IgD-negative memory B cell (primary cell): ENCODE results near the gene SDE2. TPM values are rescaled to one million over a fixed set of nuclear protein-coding genes. Genes with fewer than 3 reads are reported as not detected.
"Not testable (repeated sequence)": the region's sequence is repeated elsewhere in the genome, so short reads cannot be mapped to it uniquely, and the experiment has no call there.

Experiments used
- H3K27ac Mint-ChIP-seq, 3 donors: one replicate each; pipeline ENCODE4 v1.8.0; 2020 to 2022; ENCODE audit warnings: mild to moderate bottlenecking in 3 of 3, mixed read lengths in 3 of 3, moderate library complexity in 1 of 3
- H3K27me3 Mint-ChIP-seq: one replicate; pipeline ENCODE4 v1.8.0; 2021; ENCODE audit warnings: mixed read lengths
- H3K36me3 Mint-ChIP-seq: one replicate; pipeline ENCODE4 v1.8.0; 2020; ENCODE audit warnings: mild to moderate bottlenecking, mixed read lengths
- H3K4me1 Mint-ChIP-seq, 3 donors: one replicate each; pipeline ENCODE4 v1.8.0; 2020 to 2022; ENCODE audit warnings: mixed read lengths in 3 of 3, mild to moderate bottlenecking in 1 of 3
- H3K4me3 Mint-ChIP-seq, 4 donors: one replicate each; pipeline ENCODE4 v1.8.0; 2020 to 2022; ENCODE audit warnings: mild to moderate bottlenecking in 4 of 4, mixed read lengths in 4 of 4, moderate library complexity in 3 of 4
- H3K9me3 Mint-ChIP-seq, 3 donors: one replicate each; pipeline ENCODE4 v1.8.0; 2020 to 2021; ENCODE audit warnings: mixed read lengths in 3 of 3, mild to moderate bottlenecking in 1 of 3
- polyA plus RNA-seq: library from polyadenylated mRNA; unstranded; fragments of 300-500 nt; fragmentation: Illumina TruSeq; gene quantifications from one replicate; pipeline ENCODE4 v1.2.3, GENCODE V29; 2021

SDE2 gene
- polyA plus RNA-seq, 1 donor from 2014 or later, result 9.2 TPM

GRCh38 chr1:225999912-226000337 lies 782 bp upstream of the SDE2 start:
- Mint-ChIP-seq H3K4me3 (peak overlapping the region; percentile 100), H3K9me3 (no peaks in the 10 kb centered on the region), H3K36me3 (peaks cover 2% of the 10 kb centered on the region), H3K27me3 (peaks cover 3% of the 10 kb centered on the region), H3K4me1 (peaks cover 48 to 58% (median 50%) of the 10 kb centered on the region in 3 donors), H3K27ac (peak overlapping the region; percentile 98 to 100 (median 99))

GRCh38 chr1:225998560-225999226 lies 450 bp downstream of the SDE2 start:
- Mint-ChIP-seq H3K27ac (peak overlapping the region; percentile 98 to 100 (median 99)), H3K27me3 (peaks cover 3% of the 10 kb centered on the region), H3K36me3 (peaks cover 2% of the 10 kb centered on the region), H3K9me3 (no peaks in the 10 kb centered on the region), H3K4me3 (peak overlapping the region; percentile 100), H3K4me1 (peaks cover 40 to 50% (median 49%) of the 10 kb centered on the region in 3 donors)

- Mint-ChIP-seq H3K4me3 (peak overlapping the region; percentile 12 to 100 (median 66)), H3K9me3 (no peaks in the 10 kb centered on the region), H3K36me3 (no peaks in the 10 kb centered on the region), H3K27me3 (peaks cover 1% of the 10 kb centered on the region), H3K4me1 (peaks cover 26 to 39% (median 35%) of the 10 kb centered on the region in 3 donors), H3K27ac (peak overlapping the region; percentile 47 to 79 (median 78))
Observed at GRCh38 chr1:225996946-225997545, 2.1 kb downstream of the SDE2 start.

- H3K4me3 Mint-ChIP-seq, result peak overlapping the region; percentile 17 to 100 (median 66)
- H3K27me3 Mint-ChIP-seq, result no peaks in the 10 kb centered on the region
- peaks cover 28 to 42% (median 36%) of the 10 kb centered on the region in 3 donors for H3K4me1 Mint-ChIP-seq
- H3K36me3 Mint-ChIP-seq, result no peaks in the 10 kb centered on the region
- no peaks in the 10 kb centered on the region for H3K9me3 Mint-ChIP-seq
- H3K27ac Mint-ChIP-seq, result peak overlapping the region in 2 of 3 donors; percentile 36 to 83
Observed at GRCh38 chr1:225995919-225996864, 3.0 kb downstream of the SDE2 start.

GRCh38 chr1:225990705-225991464 lies 8.3 kb downstream of the SDE2 start:
- Mint-ChIP-seq H3K9me3 (no peaks in the 10 kb centered on the region), H3K27me3 (no peaks in the 10 kb centered on the region), H3K36me3 (no peaks in the 10 kb centered on the region), H3K27ac (peak overlapping the region; percentile 73 to 93 (median 90)), H3K4me3 (peak overlapping the region; percentile 8 to 83 (median 41)), H3K4me1 (peaks cover 23 to 39% (median 26%) of the 10 kb centered on the region in 3 donors)

- peaks cover 4% of the 10 kb centered on the region for H3K36me3 Mint-ChIP-seq
- peak overlapping the region in 1 of 4 donors; percentile 52 for H3K4me3 Mint-ChIP-seq
- peak overlapping the region; percentile 15 to 89 (median 59) for H3K27ac Mint-ChIP-seq
Observed at GRCh38 chr1:225987491-225988316, 11.4 kb downstream of the SDE2 start.

GRCh38 chr1:225981714-225982113 lies 17.4 kb downstream of the SDE2 start:
- H3K9me3 Mint-ChIP-seq, result no peaks in the 10 kb centered on the region
- peak overlapping the region in 1 of 3 donors; percentile 51 for H3K27ac Mint-ChIP-seq
- no peak overlapping the region for H3K4me3 Mint-ChIP-seq
- peaks cover 17 to 26% (median 18%) of the 10 kb centered on the region in 3 donors for H3K4me1 Mint-ChIP-seq
- H3K27me3 Mint-ChIP-seq, result no peaks in the 10 kb centered on the region
- peaks cover 15% of the 10 kb centered on the region for H3K36me3 Mint-ChIP-seq

More at GRCh38 chr1:225987491-225988316, 11.4 kb downstream of the SDE2 start:
- no peaks in the 10 kb centered on the region for H3K9me3 Mint-ChIP-seq
- H3K4me1 Mint-ChIP-seq, result peaks cover 24 to 27% (median 27%) of the 10 kb centered on the region in 3 donors
- H3K27me3 Mint-ChIP-seq, result no peaks in the 10 kb centered on the region

- Mint-ChIP-seq H3K27ac (no peak overlapping the region), H3K4me1 (peaks cover 14 to 26% (median 18%) of the 10 kb centered on the region in 3 donors), H3K36me3 (peaks cover 11% of the 10 kb centered on the region), H3K27me3 (no peaks in the 10 kb centered on the region), H3K4me3 (peak overlapping the region in 1 of 4 donors; percentile 5), H3K9me3 (no peaks in the 10 kb centered on the region)
Observed at GRCh38 chr1:225980005-225980836, 18.9 kb downstream of the SDE2 start.

GRCh38 chr1:225979421-225979820 lies 19.7 kb downstream of the SDE2 start:
- no peak overlapping the region for H3K27ac Mint-ChIP-seq
- no peaks in the 10 kb centered on the region for H3K9me3 Mint-ChIP-seq
- peak overlapping the region in 1 of 4 donors; percentile 79 for H3K4me3 Mint-ChIP-seq
- peaks cover 11% of the 10 kb centered on the region for H3K36me3 Mint-ChIP-seq
- peaks cover 14 to 26% (median 18%) of the 10 kb centered on the region in 3 donors for H3K4me1 Mint-ChIP-seq
- H3K27me3 Mint-ChIP-seq, result no peaks in the 10 kb centered on the region

- no peaks in the 10 kb centered on the region for H3K27me3 Mint-ChIP-seq
- peak overlapping the region; percentile 17 to 85 (median 42) for H3K4me3 Mint-ChIP-seq
- no peaks in the 10 kb centered on the region for H3K9me3 Mint-ChIP-seq
- peak overlapping the region; percentile 50 to 92 (median 59) for H3K27ac Mint-ChIP-seq
- peaks cover 11% of the 10 kb centered on the region for H3K36me3 Mint-ChIP-seq
- H3K4me1 Mint-ChIP-seq, result peaks cover 14 to 26% (median 18%) of the 10 kb centered on the region in 3 donors
Observed at GRCh38 chr1:225977937-225978748, 21.0 kb downstream of the SDE2 start.

- not testable (repeated sequence) for H3K27ac Mint-ChIP-seq, H3K4me3 Mint-ChIP-seq, H3K9me3 Mint-ChIP-seq
Observed at GRCh38 chr1:225975146-225975545, 24.0 kb downstream of the SDE2 start.

GRCh38 chr1:225974454-225974853 lies 24.7 kb downstream of the SDE2 start:
- Mint-ChIP-seq H3K4me1 (peaks cover 11 to 18% (median 14%) of the 10 kb centered on the region in 3 donors), H3K27me3 (peaks cover 2% of the 10 kb centered on the region), H3K36me3 (no peaks in the 10 kb centered on the region), H3K4me3 (no peak overlapping the region), H3K27ac (no peak overlapping the region), H3K9me3 (no peaks in the 10 kb centered on the region)

More at GRCh38 chr1:225975146-225975545, 24.0 kb downstream of the SDE2 start:
- not testable (repeated sequence) for H3K27me3 Mint-ChIP-seq, H3K36me3 Mint-ChIP-seq
- peaks cover 14 to 18% (median 18%) of the 10 kb centered on the region in 3 donors for H3K4me1 Mint-ChIP-seq
